ENCODE measurements around the gene KDM5B. TPM values are rescaled to one million over a fixed set of nuclear protein-coding genes. Genes with fewer than 3 reads are reported as not detected.
"Not testable (repeated sequence)": the region's sequence is repeated elsewhere in the genome, so short reads cannot be mapped to it uniquely, and the experiment has no call there.

KDM5B gene
- total and polyA plus RNA-seq, 4 experiments from 2014 or later: 6.5 to 64.6 (median 39.4) TPM

DNA sequence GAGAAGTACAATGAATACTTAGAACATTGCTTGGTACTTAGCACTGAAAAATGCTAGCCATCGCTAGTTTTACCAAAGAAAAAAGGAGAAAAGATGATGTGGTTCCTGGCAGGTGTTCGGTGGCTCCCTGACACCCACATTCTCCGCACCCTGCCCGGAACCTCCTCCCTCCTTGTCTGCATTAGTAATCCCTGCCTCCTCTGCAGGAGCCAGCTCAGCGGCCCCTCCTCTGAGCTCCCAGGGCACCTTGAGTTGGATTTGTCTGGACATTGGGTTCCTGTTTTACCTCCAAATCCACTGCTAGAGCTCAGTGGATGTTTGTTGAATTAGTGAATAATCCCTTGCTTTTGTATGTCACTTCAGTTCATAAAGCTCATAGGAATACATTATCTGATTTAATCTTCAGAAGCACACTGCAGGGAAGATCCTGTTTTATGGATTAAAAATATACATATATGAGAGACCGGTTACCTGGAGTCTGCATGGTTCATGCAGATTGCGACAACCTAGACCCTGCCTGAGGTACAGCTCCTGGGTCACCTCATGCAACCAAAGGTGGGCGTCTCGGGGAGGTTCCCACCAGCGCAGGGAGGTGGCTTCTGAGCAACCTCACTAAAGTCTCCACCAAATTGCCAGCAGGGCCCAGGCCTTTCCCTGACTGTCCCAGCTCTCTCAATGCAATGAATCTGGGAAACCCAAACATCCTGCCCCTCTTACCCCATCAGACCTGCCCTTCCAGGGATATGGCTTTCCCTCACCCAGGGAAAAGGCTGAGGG is 26.7 kb upstream of the KDM5B start:
- POLR2A ChIA-PET (ENCODE audit: partially characterized antibody): interaction anchor here (0.7 to 1.1 kb wide), 4 partner anchors 18 to 54 kb away, joined by 3 read pairs; partner anchors contain the start of genes KDM5B and RABIF
- Mint-ChIP-seq H3K4me3 (peak overlapping the region in 7 of 8 donors; percentile 6 to 61 (median 51)), H3K36me3 (no peaks in the 10 kb centered on the region), H3K9me3 (peaks cover 0 to 1% (median 0%) of the 10 kb centered on the region in 8 donors), H3K27me3 (no peaks in the 10 kb centered on the region), H3K27ac (peak overlapping the region in 6 of 7 donors; percentile 47 to 89 (median 82)), H3K4me1 (peaks cover 24 to 40% (median 33%) of the 10 kb centered on the region in 4 donors)
- H3K27me3 ChIP-seq (ENCODE audit: insufficient read depth, low read length): no peaks in the 10 kb centered on the region
- CTCF ChIA-PET (ENCODE audit: partially characterized antibody): interaction anchor here (0.8 kb wide), 1 partner anchor 15 kb away, joined by 3 read pairs; no protein-coding TSS in a partner anchor
- no peaks in the 10 kb centered on the region for H3K9me3 ChIP-seq (ENCODE audit: control insufficient read depth in 1 of 2, low read length in 2 of 2)
- no peak overlapping the region for H3K27ac ChIP-seq (ENCODE audit: low read depth, low read length)
- intact Hi-C loops (cut with micrococcal nuclease): no loop called here
- H3K4me3 ChIP-seq (ENCODE audit: low read length in 2 of 2): no peak overlapping the region
- H3K36me3 ChIP-seq (ENCODE audit: insufficient read depth, low read length): no peaks in the 10 kb centered on the region
- DNase-seq: no peak
- H3K4me1 ChIP-seq (ENCODE audit: insufficient read depth, low read length): peaks cover 35% of the 10 kb centered on the region

DNA sequence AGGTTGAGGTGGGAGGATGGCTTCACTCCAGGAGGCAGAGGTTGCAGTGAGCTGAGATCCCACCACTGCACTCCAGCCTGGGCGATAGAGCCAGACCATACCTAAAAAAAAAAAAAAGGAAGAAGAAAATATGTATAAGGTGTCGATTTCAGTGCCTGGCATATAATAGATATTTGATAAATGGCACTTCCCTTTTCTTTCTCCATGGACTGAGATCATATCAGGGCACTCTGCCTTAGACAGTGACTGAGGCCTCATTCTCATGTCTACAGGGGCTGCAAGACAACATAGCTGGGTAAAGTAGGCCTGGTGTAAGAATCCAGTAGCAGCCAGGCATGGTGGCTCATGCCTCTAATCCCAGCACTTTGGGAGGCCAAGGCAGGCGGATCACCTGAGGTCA is 23.7 kb upstream of the KDM5B start:
- no peaks in the 10 kb centered on the region for H3K36me3 Mint-ChIP-seq
- peaks cover 17 to 28% (median 24%) of the 10 kb centered on the region in 4 donors for H3K4me1 Mint-ChIP-seq
- peaks cover 0 to 1% (median 0%) of the 10 kb centered on the region in 8 donors for H3K9me3 Mint-ChIP-seq
- Histone ChIP-seq H3K4me3 (ENCODE audit: low read length in 2 of 2) (no peak overlapping the region), H3K27ac (ENCODE audit: low read depth, low read length) (no peak overlapping the region), H3K4me1 (ENCODE audit: insufficient read depth, low read length) (peaks cover 24% of the 10 kb centered on the region), H3K27me3 (ENCODE audit: insufficient read depth, low read length) (no peaks in the 10 kb centered on the region), H3K36me3 (ENCODE audit: insufficient read depth, low read length) (no peaks in the 10 kb centered on the region), H3K9me3 (ENCODE audit: control insufficient read depth in 1 of 2, low read length in 2 of 2) (no peaks in the 10 kb centered on the region)
- intact Hi-C loops (cut with micrococcal nuclease): no loop called here
- POLR2A ChIA-PET (ENCODE audit: partially characterized antibody): no interaction called here
- peak overlapping the region in 1 of 7 donors; percentile 12 for H3K27ac Mint-ChIP-seq
- H3K27me3 Mint-ChIP-seq: no peaks in the 10 kb centered on the region
- CTCF ChIA-PET (ENCODE audit: partially characterized antibody): no interaction called here
- DNase-seq: no peak
- peak overlapping the region in 1 of 8 donors; percentile 10 for H3K4me3 Mint-ChIP-seq

DNA sequence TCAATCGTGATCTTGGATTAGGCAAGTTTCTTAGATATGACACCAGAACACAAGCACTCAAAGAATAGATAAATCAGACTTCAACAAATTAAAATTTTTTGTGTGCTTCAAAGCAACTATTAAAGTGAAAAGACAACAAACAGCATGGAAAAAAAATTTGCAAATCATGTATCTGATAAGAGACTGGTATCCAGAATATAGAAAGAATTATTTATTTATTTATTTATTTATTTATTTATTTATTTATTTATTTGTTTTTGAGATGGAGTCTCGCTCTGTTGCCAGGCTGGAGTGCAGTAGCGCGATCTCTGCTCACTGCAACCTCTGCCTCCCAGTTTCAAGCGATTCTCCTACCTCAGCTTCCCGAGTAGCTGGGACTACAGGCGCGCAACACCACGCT is 21.0 kb upstream of the KDM5B start:
- CTCF ChIA-PET (ENCODE audit: partially characterized antibody); H3K36me3 ChIP-seq (ENCODE audit: insufficient read depth, low read length); H3K9me3 ChIP-seq (ENCODE audit: control insufficient read depth in 1 of 2, low read length in 2 of 2); H3K4me3 Mint-ChIP-seq; H3K27me3 Mint-ChIP-seq; H3K27ac Mint-ChIP-seq; H3K4me3 ChIP-seq (ENCODE audit: low read length in 2 of 2); H3K4me1 ChIP-seq (ENCODE audit: insufficient read depth, low read length); H3K27ac ChIP-seq (ENCODE audit: low read depth, low read length); intact Hi-C loops (cut with micrococcal nuclease); H3K27me3 ChIP-seq (ENCODE audit: insufficient read depth, low read length); H3K9me3 Mint-ChIP-seq; H3K4me1 Mint-ChIP-seq; DNase-seq; POLR2A ChIA-PET (ENCODE audit: partially characterized antibody); H3K36me3 Mint-ChIP-seq: not testable (repeated sequence)

DNA sequence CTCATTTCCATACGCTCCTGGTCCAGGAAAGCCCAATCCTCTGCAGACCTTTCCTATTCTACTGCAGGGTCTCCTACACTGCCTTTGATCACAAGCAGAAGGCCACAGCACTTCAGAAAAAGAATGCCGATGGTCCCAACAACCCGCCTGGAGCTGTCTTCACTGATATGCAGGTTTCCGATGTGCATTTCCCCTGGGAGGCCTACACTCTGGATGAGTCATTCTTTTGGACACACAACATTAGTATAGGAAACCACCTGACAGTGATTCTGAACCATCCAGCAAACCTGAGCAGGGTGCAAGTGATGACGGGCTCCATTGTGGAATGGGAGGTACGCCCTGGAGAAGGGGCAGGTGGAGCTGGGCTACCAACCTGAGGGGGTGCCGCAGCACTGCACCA is 17.5 kb upstream of the KDM5B start:
- Histone ChIP-seq H3K4me3 (ENCODE audit: low read length in 2 of 2) (no peak overlapping the region), H3K9me3 (ENCODE audit: control insufficient read depth in 1 of 2, low read length in 2 of 2) (no peaks in the 10 kb centered on the region), H3K36me3 (ENCODE audit: insufficient read depth, low read length) (no peaks in the 10 kb centered on the region), H3K27ac (ENCODE audit: low read depth, low read length) (no peak overlapping the region), H3K4me1 (ENCODE audit: insufficient read depth, low read length) (no peaks in the 10 kb centered on the region), H3K27me3 (ENCODE audit: insufficient read depth, low read length) (no peaks in the 10 kb centered on the region)
- POLR2A ChIA-PET (ENCODE audit: partially characterized antibody): no interaction called here
- Mint-ChIP-seq H3K27ac (peak overlapping the region in 1 of 7 donors; percentile 25), H3K27me3 (peaks cover 0 to 5% of the 10 kb centered on the region in 2 donors), H3K9me3 (no peaks in the 10 kb centered on the region), H3K36me3 (no peaks in the 10 kb centered on the region), H3K4me3 (peak overlapping the region in 1 of 8 donors; percentile 46), H3K4me1 (no peaks in the 10 kb centered on the region)
- CTCF ChIA-PET (ENCODE audit: partially characterized antibody): no interaction called here
- no peak for DNase-seq
- intact Hi-C loops (cut with micrococcal nuclease): no loop called here

DNA sequence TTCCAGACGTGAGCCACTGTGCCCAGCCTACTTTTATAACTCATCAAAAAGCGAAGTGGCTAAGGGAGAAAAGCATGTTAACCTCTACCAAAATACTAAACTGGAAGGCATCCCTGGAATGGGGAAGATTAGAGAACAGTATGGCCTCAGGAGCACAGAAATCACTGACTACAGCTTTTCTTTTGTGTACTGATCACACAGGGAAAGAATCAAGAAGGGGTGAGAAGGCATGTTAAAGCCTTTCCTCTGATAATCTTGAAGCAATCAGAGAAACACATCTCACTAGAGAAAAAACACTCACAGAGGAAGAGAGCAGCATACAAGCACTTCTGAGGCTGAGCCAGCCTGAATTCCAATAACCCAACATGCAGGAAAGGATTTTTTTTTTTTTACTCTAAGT is 13.2 kb upstream of the KDM5B start:
- no peaks in the 10 kb centered on the region for H3K4me1 Mint-ChIP-seq
- Histone ChIP-seq H3K36me3 (ENCODE audit: insufficient read depth, low read length) (no peaks in the 10 kb centered on the region), H3K4me3 (ENCODE audit: low read length in 2 of 2) (no peak overlapping the region), H3K27me3 (ENCODE audit: insufficient read depth, low read length) (no peaks in the 10 kb centered on the region), H3K27ac (ENCODE audit: low read depth, low read length) (no peak overlapping the region), H3K9me3 (ENCODE audit: control insufficient read depth in 1 of 2, low read length in 2 of 2) (no peaks in the 10 kb centered on the region), H3K4me1 (ENCODE audit: insufficient read depth, low read length) (no peaks in the 10 kb centered on the region)
- H3K4me3 Mint-ChIP-seq: no peak overlapping the region
- no peaks in the 10 kb centered on the region for H3K36me3 Mint-ChIP-seq
- no peak for DNase-seq
- no peaks in the 10 kb centered on the region for H3K9me3 Mint-ChIP-seq
- intact Hi-C loops (cut with micrococcal nuclease): no loop called here
- H3K27ac Mint-ChIP-seq: no peak overlapping the region
- POLR2A ChIA-PET (ENCODE audit: partially characterized antibody): no interaction called here
- CTCF ChIA-PET (ENCODE audit: partially characterized antibody): no interaction called here
- peaks cover 2 to 8% of the 10 kb centered on the region in 2 donors for H3K27me3 Mint-ChIP-seq

DNA sequence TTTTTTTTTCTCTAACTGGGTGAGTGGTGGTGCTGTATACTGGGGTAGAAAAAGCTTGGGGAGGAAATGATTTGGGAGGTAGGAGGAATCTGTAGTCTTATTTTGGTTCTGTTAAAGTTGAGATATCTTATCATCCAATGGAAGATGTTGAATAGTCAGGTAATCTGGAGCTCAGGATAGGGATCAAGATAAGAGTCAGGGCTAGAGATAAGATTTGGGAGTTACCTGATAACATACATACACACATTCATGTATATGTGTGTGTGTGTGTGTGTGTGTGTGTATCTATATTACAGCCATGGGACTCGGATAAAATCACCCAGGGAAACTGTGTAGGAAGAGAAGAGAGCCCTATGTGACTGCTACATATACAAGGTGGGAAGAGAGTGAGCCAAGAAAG is 10.6 kb upstream of the KDM5B start:
- H3K27me3 ChIP-seq (ENCODE audit: insufficient read depth, low read length): no peaks in the 10 kb centered on the region
- H3K27ac Mint-ChIP-seq: no peak overlapping the region
- CTCF ChIA-PET (ENCODE audit: partially characterized antibody): interaction anchor here (0.7 kb wide), 1 partner anchor 9 kb away, joined by 3 read pairs; no protein-coding TSS in a partner anchor
- H3K27ac ChIP-seq (ENCODE audit: low read depth, low read length): no peak overlapping the region
- H3K9me3 Mint-ChIP-seq: no peaks in the 10 kb centered on the region
- H3K4me3 Mint-ChIP-seq: no peak overlapping the region
- POLR2A ChIA-PET (ENCODE audit: partially characterized antibody): no interaction called here
- H3K4me1 ChIP-seq (ENCODE audit: insufficient read depth, low read length): no peaks in the 10 kb centered on the region
- no peaks in the 10 kb centered on the region for H3K36me3 Mint-ChIP-seq
- DNase-seq: no peak
- H3K27me3 Mint-ChIP-seq: peaks cover 2 to 4% of the 10 kb centered on the region in 2 donors
- H3K36me3 ChIP-seq (ENCODE audit: insufficient read depth, low read length): no peaks in the 10 kb centered on the region
- no peaks in the 10 kb centered on the region for H3K9me3 ChIP-seq (ENCODE audit: control insufficient read depth in 1 of 2, low read length in 2 of 2)
- H3K4me1 Mint-ChIP-seq: no peaks in the 10 kb centered on the region
- intact Hi-C loops (cut with micrococcal nuclease): no loop called here
- H3K4me3 ChIP-seq (ENCODE audit: low read length in 2 of 2): no peak overlapping the region

DNA sequence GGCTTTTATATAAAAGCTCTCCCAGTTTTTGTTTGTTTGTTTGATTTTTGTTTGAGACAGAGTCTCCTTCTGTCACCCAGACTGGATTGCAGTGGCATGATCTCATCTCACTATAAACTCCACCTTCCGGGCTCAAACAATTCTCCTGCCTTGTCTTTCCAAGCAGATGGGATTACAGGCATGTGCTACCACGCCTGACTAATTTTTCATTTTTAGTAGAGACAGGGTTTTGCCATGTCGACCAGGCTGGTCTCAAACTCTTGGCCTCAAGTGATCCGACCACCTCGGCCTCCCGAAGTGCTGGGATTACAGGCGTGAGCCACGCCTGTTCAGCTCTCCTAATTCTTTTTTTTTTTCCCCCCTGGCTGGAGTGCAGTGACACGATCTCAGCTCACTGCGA is 6.9 kb upstream of the KDM5B start:
- Histone ChIP-seq H3K9me3 (ENCODE audit: control insufficient read depth in 1 of 2, low read length in 2 of 2) (no peaks in the 10 kb centered on the region), H3K36me3 (ENCODE audit: insufficient read depth, low read length) (no peaks in the 10 kb centered on the region), H3K4me3 (ENCODE audit: low read length in 2 of 2) (no peak overlapping the region), H3K27ac (ENCODE audit: low read depth, low read length) (no peak overlapping the region), H3K27me3 (ENCODE audit: insufficient read depth, low read length) (no peaks in the 10 kb centered on the region), H3K4me1 (ENCODE audit: insufficient read depth, low read length) (peaks cover 11% of the 10 kb centered on the region)
- intact Hi-C loops (cut with micrococcal nuclease): no loop called here
- H3K4me3 Mint-ChIP-seq: no peak overlapping the region
- ChIA-PET POLR2A (ENCODE audit: partially characterized antibody) (interaction anchor here (0.9 kb wide), 1 partner anchor 9 kb away, joined by 3 read pairs; no protein-coding TSS in a partner anchor), CTCF (ENCODE audit: partially characterized antibody) (no interaction called here)
- H3K27me3 Mint-ChIP-seq: peaks cover 2 to 3% of the 10 kb centered on the region in 2 donors
- peaks cover 0 to 4% of the 10 kb centered on the region in 2 donors for H3K36me3 Mint-ChIP-seq
- DNase-seq: no peak
- no peaks in the 10 kb centered on the region for H3K9me3 Mint-ChIP-seq
- H3K27ac Mint-ChIP-seq: no peak overlapping the region
- peaks cover 5 to 17% (median 10%) of the 10 kb centered on the region in 4 donors for H3K4me1 Mint-ChIP-seq
